HG02759 (cell line): ENCODE measurements around the gene PLA2R1.
"Not testable (repeated sequence)": the region's sequence is repeated elsewhere in the genome, so short reads cannot be mapped to it uniquely, and the experiment has no call there.

Experiments
- ATAC-seq: cut with Tn5 transposase; IDR thresholded peaks from one replicate; pipeline ENCODE4 v1.9.1; 2021; ENCODE audit warnings: mild to moderate bottlenecking, moderate library complexity; ENCODE audit not compliant: unreplicated experiment

The PLA2R1 gene

DNA sequence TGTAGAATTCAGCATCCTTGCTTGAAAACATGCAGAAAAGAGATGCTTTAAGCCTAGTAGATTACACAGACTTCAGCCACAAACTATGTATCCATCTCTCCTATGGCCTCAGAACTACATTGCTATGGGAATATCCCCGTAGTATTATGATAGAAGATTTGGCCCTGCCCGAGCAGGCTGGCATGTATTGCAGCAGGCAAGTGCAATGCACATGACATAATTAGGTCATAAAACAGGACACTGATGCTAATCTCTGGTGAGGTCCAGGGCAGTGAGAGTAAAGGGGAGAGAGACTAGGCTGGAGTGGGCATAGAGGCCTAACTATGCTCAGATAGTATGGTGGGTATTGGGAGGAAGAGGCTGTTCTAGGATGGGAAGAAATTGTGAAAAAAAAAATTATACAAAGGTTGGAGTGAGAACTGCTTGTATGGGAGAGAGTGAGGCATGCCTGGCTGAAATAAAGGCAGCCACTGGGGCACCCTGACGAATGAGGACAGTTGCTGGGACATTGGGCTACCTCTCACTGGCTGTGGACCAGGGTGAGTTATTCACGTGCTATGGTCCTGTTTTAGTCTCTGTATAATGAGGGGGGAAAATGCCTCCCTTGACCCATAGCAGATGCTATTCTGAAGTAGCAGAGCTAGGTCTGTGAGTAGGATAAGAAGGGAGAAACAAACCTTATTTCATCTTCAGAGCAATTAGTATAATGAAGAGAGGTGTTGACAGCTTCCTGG lies 1.6 kb upstream of the PLA2R1 start:
- ATAC-seq: no peak

DNA sequence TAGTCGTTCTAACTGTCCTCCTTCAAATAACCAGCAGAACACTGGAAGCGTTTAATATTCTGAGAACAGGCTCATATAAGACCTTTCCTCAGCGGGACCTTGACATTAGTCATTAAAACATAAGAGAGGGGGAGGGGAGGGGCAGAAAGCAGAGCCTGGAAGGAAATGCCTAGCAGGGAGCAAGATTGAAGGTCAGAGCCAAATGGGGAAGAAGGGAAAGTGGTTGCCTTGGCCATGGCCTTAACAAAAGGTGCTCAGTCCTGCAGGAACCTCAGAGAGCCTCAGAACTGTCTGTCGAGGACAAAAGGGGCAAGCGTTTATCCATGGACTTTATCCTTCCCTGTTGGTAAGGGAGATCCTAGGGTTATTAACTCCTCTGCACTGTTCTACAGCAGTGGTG lies 856 bp upstream of the PLA2R1 start:
- ATAC-seq: no peak

DNA sequence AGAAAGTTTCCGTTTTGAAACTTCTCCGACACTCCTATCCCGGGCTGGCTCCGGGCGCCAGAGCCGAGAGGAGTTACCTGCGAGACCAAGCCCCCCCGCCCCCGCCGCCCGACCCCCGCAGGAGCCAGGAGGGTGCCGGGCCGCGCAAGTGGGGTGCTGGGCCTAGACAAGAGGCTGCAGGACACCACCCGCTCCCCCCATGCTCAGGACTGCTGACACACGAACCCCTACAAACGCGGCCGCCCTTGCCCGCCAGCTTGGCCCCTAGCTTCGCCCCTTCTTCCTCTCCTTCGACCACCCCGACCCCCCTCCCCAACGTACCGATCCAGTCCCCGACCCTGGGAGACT lies 497 bp downstream of the PLA2R1 start:
- ATAC-seq: no peak

DNA sequence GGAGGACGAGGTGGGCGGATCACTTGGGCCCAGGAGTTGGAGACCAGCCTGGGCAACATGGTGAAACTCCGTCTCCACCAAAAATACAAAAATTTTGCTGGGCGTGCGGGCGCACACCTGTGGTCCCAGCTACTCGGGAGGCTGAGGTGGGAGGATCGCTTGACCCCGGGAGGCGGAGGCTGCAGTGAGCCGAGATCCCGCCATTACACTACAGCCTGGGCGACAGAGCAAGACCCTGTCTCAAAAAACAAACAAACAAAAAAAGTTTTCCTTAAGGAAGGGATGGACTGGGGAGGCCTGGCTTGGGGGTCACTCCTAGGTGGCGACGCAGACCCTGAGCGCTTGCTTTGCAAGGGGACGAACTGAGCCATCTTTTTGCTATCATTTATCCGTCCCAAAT lies 882 bp downstream of the PLA2R1 start:
- no peak for ATAC-seq

DNA sequence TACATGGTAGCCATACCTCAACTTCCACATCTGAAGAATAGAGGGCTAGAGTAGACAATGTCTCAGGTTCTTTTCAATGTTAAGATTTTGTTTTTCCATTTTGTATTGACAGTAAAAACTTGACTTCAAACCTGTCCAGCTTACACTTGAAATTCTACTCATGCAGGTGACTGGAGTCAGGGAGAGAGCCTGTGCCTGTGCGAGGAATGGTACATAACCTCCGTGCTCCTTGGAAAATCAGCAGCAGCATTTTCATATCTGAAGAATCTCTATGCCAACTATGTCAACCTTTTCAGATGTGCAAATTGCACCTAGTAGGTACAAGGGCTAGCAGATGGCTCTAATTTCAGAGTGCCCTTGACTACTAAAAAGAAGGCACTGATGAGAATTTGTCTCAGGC lies 2.1 kb downstream of the PLA2R1 start:
- ATAC-seq: no peak

DNA sequence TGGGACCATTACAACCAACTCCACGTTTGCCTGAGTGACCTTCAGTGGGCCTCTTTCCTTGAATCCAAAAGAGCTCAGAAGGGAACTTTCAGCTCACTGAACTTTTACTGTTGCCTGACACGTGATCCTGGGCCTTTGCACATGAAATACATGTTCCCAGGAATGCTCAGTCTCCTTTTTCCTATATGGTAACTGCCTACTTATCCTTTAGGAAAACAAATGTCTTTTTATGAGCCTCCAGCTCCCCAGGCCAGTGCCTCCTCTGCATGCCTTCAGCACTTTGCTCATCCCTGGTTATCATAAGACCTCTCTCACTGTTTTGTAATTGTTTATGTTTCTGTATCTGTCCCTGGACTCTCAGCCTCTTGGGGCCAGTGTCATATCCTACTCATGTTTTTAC lies 5.1 kb downstream of the PLA2R1 start:
- no peak for ATAC-seq

DNA sequence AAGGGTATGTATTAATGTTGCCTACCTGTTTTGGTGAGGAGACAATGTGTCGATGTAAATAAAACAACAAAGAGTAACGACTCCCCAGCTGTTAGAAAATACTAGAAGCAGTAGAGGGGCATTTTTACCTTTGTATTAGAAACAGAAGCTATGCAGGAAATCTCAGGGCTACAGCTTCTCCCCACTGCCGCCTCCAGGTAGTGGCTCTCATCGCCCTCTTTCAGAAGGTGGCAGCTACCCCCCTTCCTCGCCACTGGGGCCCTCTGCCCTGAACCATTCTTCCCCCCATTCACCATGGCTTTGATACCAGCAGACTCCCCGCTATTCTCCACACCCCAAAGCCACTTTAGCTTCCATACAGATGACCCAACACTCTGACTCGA lies 6.7 kb downstream of the PLA2R1 start:
- ATAC-seq: no peak

DNA sequence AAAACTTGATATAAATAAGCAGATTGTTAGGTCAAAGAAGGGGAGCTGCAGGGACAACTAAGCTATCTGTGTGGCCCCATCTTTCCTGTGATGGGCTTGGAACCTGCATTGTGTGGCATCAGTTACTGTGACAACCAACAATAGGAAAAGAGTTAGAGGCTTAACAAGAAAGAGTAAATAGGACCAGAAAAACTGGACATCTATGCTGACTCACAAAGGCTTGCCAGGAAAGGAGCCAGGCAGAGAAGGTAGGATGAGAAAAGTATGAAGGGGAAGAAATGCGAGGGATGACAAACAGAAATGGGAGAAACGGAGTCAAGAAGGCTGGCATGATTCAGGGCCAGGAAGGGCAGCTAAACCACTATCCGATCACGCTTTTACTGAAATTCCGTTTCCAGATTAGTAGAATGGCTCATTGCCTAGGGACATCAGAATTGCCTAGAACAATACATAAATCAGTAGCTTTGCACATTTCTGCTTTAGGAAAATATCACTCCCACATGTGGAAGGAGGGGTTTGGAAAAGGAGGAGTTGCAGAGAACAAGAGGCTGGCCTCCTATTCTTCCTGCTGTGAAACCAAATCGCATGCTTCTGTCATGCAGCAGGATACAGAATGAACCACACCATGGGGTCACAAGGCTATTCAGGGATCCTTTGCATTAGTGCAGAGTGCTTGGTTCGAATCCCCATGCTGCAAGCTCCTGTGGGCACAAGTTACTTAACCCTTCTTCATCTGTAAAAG lies 7.3 kb downstream of the PLA2R1 start:
- no peak for ATAC-seq

DNA sequence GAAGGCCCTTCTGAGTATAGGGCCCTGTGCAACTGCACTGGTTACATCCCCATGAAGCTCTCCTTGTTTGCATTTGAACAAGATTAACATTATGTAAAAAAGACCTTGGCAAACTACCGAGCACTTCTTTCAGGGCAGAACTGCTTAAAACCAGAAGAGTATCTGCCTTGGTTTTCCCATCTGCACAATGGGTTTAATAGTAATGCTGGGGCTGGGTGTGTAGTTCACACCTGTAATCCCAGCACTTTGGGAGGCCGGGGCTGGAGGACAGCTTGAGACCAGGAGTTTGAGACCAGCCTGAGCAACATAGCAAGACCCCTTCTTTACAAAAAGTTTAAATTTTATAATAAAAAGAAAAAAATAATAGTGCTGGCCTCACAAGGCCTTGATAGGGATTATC lies 8.5 kb downstream of the PLA2R1 start:
- ATAC-seq: no peak

DNA sequence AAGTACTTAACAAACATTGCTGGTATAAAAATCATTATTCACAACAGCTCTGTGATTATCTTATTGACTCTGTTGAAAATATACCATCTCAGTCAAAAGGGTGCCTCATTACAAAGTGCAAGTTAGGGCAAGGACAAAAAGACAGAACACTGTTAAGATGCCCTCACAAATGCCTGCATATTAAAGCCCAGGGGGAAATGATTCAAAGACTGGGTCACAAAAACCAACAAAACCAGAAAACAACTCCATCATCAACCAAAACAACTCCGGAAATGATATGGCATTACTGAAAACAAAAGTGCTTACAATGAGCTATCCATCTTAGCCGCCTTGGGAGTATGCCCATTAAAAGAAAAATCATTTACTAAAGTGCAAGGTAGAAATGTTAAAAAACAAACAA lies 9.9 kb downstream of the PLA2R1 start:
- no peak for ATAC-seq

DNA sequence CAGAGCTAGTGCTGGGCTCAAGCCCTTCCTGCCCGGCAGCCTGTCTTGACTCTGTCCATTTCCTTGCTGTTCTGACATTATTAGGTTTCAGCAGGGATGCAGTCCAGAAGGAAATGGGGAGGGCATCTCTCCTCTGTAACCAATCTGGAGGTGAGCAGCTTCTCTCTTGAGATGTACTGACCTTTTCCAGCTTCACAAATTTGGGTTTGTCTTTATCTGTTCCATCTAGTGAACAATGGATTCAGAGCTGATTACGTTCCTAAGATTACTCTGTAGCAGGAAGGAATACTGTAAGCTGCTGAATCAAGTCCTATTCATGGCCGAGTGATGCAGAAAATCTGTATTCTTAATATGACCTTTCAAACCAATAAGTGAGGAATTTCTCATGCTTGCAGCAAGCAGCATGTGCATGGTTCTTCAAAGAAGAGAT lies 11.0 kb downstream of the PLA2R1 start:
- ATAC-seq: no peak

DNA sequence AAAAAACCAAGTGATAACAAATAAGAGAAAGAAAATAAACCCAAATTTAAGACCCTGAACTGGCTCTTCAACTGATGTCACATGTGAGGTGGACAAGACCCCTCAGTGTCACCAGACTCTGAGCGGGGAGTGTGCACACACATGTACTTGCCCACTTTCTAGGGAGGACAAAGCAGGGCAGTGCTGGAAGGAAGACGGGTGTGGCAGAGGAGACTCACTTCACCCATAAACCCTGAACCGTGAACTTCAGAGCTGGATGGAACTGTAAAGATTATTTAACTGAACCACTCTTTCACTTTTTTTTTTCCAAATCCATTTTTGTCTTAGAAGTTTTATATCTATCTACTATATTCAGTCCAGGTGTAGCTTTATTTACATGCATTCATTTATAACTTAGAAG lies 12.3 kb downstream of the PLA2R1 start:
- ATAC-seq: no peak

DNA sequence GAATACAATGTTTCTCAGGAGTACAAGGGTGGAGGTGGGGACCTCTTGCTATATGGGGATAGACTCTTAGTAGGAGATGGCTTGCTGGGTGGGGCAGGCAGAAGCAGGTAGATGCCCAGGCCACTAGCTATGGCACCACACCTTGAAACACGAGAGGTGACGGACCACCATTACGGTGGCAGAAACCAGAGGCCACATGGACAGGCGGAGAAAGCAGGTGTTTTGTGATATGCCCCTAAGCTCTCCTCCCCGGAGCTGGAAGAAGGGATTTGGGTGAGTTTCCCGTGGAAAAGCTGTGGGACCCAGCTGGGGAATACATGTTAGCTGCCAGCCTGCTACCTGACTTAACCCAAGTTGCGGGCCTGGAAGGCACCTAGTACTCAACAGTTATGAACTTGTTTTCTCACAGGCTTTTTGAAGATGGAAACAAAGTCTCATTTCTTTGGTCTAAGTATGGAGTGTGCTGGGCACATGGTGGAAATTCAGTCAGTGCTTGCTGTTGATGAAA lies 16.7 kb downstream of the PLA2R1 start:
- ATAC-seq: no peak

DNA sequence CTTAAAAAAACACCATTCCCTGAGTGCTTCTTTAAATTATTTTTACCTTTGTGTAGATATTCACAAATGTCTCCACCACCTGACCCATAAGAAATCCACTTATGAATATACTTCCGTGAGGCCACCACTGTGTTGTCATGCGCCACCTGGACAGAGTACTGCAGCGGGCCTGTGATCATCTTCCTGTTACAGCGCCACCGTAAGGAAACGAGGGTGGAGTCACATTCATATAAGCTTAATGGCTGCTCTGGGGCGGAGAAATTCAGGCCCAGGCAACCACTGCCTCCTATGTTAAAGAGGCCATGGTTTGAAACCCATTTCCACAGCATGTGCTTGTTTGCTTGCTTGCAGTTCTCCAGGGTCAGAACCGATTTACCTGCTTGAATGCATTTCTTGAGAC lies 17.7 kb downstream of the PLA2R1 start:
- ATAC-seq: no peak

DNA sequence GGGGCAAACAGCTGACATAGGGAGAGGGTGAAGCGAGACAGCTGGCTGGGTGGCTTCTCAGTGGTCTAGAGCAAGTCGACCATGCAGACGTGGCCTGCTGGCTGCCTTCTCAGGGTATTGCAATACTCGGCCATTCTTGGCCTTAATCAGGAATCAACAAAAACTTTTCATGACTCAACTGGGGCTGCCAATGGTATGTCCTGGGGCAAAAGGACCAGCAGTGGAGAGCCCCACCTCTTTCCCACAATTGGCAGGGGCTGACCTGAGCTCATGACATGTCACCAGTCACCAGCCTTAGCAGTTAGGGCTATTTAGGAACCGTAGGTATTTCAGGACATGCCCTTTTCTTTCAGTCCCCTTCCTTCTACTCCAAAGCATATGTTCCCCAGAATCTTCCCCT lies 19.1 kb downstream of the PLA2R1 start:
- no peak for ATAC-seq

DNA sequence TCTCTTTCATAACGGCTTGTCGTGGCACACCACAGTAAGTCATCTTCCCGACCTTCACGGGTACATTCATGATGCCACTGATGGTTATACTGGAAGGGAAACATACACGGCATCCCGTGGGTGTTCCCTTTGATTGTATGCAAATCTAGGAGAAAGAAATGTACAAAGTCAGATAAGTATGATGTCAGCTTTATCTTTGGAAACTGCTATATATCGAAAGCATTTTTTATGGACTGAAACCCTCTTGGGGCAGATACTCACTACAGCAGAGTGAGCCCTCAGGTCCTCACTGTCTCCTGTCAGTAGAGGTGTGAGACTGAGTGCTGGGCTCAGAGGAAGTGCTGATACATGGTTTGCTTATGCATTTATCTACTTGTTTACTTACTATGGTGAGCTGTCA lies 20.4 kb downstream of the PLA2R1 start:
- no peak for ATAC-seq

DNA sequence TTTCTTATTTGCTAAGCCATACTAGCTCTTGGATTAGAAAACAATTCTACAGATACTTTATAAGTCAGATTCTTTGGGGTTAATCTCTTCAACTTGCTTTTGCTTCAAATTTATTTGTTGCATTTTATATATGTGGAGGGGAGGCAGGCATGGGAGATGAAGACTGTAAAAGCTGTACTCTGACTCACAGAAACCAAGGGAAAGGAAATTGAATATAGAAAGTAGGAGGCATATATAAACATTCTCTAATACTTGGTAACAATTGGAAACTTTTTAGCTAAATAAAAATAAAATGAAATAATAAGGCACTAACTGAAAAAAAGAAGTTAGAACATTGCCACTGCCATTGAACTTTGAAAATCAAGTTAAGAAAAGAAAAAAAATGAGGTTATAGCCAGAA lies 21.3 kb downstream of the PLA2R1 start:
- ATAC-seq: no peak

DNA sequence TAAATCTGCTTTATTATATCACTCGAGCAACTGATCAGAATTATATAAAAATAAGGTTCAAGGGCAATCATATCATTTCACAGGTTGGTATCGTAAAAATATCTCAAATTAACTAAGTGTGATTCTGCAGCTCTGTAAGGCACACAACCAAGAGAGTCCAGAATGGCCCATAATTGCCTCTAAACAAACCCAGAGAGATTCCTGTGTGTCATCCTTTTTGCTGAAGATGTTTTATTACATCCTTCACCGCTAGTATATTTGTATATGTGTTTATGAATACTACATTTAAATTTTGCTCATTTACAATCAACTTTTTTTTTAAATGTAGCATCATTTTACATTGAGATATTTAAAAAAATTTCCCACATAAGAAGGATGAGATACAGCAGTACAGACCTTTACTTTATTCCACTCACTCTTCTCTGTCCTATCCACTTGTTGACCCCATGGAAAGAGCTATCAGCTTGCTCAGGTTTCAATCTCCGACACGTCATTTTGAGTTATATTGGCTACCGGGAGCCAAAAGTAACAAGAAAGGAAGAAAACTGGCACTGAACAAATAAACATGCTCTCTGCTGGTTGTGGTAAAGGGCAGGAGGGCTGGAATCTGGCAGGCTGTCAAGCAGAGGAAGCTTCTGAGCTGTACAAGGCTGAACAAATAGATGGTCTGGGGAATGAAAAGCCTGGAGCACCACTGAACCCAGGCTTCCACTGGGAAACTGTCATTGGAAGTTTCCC lies 23.1 kb downstream of the PLA2R1 start:
- ATAC-seq: no peak

DNA sequence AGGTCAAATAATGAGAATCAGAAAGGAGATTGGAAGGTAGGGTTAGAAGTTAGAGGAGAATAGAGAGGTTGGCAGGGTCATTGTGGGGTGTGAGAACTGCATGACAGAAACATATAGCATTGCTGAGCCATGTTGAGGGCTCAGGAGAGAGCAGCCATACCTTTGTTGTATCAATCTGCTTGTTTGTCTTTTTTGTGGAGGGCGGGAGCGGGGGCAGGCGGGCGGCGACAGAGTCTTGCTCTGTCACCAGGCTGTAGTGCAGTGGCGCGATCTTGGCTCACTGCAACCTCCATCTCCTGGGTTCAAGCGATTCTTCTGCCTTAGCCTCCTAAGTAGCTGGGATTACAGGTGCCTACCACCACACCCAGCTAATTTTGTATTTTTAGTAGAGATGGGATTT lies 23.8 kb downstream of the PLA2R1 start:
- not testable (repeated sequence) for ATAC-seq

DNA sequence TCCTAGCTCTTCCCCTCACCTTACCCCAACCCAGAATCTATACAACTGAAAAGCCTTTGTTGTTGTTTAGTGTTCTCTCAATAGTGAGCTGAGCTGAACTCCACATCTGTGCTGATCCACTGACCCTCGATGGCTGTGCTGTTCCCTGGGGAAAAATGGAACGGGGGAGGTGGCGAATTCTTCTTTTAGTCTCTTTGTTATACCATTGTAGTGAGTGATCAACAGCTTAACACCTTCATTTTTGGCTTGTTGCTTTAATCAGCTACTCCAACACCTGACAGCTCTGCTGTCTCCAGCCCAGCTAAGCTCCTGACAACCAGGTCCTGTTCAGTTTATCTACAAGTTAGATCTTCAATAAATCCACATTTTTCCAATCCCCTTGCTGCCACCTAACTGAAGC lies 25.7 kb downstream of the PLA2R1 start:
- no peak for ATAC-seq

DNA sequence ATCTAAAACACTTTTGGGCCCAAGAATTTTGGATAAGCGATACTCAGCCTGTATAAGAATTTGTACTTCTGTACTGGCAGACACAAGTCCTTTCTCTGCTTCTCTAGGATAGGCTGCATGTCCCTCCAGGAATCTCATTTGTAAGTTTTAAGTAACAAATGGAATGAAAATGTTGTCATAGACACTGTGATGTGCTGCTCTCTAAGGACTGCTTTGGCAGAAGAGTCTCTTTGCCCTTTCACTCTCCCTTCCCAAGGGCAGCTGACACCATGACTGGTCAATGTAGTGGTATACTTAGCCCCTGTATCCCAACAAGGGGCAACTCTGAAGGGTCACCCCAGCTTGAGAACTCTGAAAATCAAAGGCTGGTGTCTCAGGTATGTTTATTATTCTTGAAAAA lies 27.3 kb downstream of the PLA2R1 start:
- no peak for ATAC-seq

DNA sequence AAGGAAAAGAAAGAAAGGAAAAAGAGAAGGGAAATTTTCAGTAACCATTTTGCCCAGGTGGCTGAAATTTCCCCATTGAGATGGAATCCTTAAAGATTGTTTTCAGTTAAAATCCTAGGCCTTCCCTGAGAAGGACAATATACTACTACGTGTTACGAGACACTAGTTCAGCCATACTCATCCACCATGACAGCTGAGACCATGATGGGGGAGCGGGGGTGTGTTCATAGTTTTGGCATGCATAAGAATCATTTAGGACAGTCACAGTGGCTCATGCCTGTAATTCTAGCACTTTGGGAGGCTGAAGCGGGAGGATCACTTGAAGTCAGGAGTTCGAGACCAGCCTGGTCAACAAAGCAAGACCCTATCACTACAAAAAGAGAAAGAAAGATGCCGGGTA lies 28.0 kb downstream of the PLA2R1 start:
- no peak for ATAC-seq
